GM21723 (cell line): ENCODE results near the gene TEX38.
"Not testable (repeated sequence)": the region's sequence is repeated elsewhere in the genome, so short reads cannot be mapped to it uniquely, and the experiment has no call there.

ENCODE experiments used
- ATAC-seq: cut with Tn5 transposase; IDR thresholded peaks from one replicate; pipeline ENCODE4 v1.9.1; 2021; ENCODE audit warnings: mild to moderate bottlenecking, moderate library complexity; ENCODE audit not compliant: unreplicated experiment

Gene TEX38

DNA sequence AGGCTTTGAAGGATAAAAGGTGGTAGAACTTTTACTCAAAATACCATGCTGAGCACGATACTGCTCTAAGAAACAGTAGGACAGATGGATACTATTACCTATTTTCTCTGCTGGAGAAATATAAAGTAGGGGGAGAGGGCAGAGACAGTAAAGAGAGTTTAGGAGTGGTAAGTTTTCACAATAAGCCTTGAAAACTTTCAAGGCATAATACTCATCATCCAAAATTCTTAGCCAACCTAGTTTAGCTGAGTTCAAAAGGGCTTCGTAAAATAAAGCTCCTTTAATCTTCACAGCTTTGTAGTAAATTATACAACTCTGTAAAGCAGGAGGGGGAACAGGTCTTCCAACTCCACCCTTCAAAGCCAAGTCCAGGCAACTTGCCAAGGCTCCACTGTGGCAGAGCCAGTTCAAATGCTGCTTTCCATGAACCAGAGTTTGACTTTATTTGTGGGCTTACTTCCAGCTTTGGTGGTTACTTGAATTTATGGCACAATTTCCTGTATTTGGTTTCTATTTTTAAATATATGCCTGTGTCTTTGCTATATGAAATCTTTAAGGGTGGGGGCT, 15.5 kb downstream of the TEX38 start:
- no peak for ATAC-seq

DNA sequence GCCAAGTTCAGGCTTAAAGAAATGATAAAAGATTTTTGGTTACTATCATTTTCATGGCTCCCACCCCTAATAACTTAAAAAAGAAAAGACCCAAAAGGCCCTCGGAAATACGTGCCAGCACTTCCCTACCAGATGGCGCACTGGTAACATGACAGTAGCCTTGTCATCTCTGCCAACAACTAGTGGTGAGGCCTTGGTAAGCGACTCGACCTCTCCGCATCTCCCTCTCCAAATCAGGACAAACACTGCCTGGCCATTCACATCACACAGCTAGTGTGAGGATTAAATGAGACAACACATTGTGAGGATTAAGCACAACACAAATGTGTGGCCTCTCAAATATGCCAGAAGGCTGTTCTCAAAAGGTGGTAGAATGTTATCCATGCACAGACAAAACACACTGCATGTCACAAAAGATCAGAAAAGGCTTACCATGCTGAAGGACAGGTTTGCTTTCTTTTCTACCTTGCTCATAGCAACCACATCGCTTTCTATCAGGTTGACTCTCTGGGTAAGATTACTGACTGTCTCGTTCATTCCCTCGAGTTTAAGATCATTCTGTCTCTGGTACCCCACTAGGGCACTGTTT, 16.4 kb downstream of the TEX38 start:
- ATAC-seq, result no peak

DNA sequence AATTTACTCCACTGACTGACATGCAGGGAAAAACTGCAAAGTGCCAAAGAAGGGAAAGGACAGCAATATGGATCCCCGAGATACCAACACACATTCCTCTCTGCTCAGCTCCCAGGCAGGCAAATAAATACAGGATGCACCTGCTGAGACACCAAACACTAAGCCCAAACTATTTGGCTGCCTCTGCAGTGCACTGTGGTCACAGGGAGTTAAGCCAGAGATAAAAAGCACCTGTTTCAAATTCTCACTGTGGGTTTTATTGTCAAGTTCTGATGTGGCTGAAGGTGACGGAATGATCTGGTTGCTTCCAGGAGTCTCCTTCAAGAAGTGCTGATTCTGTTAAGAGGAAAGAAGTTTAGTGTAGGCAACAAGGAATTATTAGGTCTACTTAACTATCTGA, 17.7 kb downstream of the TEX38 start:
- ATAC-seq, result no peak

DNA sequence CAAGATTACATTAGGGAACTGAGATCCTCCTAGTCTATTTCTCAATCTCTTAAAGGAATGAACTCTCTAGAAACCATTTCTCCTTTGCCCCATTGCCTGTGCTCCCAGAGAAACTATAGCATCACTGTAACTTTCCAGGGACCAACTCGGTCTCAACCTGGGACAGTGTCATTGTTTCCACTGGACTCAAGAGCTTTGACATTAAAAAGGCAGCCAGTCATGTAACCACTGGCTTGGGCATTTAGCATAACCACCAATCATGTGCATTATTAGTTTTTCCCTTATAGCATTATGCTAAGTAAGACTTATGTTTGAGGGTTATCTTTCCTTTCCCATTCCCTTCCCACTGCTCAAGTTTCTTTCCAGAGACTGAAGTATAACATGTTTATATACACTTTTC, 18.2 kb downstream of the TEX38 start:
- no peak for ATAC-seq

DNA sequence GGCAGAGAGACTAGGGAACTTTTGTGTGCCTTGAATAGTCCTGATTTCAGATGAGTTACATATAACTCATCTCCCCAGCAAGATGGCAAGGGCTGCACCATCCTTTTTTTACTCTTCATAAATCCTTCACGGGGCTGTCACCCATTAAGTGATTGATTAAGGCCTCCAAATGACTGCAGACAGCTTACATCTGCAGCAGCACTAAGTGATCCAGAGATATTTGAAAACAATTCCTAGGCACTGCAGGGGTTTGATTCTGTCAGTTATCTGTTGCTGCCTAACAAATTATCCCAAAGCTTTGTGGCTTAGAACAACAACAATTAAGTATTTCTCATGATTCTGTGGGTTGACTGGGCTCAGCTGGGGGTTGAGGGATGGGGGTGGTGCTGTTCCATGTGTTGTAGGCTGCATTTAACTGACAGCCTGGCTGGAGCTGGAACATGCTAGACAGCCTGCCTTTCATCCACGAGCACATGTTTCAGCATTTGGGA, 19.3 kb downstream of the TEX38 start:
- no peak for ATAC-seq

DNA sequence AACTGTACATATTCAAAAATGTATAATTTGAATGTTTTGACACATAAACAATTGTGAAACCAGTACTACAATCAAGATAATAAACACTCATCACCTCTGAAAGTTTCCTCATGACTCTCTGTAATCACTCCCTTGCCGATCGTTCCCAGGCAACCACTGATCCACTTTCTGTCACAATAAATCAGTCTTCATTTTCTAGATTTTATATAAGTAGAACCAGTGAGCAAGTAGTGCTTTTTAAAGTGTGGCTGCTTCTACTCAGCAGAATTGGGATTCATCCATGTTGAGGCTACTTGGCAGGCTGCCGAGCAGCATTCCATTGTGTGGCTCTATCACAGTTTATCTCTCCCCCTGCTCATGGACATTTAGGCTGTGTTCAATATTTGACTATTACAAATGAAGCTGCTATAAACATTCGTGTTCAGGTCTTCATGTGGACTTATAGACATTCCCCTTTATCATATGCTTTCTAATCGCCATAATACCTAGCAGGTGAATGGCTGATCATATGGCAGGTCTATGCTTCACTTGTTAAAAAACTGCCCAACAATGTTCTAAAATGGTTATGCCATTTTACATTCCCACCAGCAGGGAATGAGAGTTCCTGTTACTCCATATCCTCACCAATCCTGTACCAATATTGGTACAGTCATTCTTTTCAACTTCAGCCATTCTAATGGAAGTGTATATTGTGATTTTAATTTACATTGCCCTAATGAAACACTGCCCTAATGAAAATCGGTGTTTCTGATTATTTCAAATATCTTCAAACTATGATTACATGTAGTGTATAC, 20.5 kb downstream of the TEX38 start:
- ATAC-seq, result no peak

DNA sequence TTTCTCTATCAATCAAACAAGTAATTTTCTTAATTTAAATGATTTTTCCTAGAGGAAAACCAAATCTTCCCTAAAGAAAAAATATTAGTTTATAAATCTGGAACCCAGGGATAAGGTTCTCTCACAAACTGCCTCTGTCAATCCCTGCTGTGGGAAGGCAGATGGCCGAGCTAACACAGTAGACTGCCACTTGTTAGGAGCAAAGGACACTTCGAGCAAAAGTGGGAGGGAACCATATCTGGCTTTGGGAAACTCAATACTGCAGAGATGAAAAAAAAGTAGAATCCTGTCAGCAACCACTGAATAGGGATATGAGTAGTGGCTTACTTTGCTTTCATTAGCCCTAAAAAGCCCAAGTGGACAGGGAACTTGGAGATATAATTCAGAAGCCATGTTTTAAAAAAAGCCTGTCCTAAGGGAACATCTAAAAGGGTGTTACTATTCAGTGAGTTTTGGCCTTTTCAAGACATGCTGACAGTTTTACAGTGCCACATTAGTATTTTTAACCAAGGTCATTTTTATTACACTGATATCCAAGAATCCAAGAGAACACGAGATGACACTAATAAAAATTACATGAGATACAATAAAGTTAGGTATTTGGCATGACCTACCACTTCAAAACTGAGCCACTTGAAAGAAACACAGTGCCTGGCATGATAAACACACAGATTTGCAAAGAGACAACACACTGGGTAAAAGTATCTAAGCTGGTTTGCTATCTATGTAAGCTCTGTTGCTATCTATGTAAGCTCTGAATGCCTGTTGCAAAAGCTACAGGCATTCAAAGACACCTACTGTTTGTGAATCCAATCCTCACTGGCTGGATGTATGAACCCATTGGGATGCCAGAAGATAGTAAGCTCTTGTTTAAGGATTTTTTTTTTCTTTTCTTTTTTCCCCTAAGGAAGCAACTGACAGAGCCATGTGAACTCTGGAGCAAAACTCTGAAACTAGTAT, 21.4 kb downstream of the TEX38 start:
- ATAC-seq, result no peak

DNA sequence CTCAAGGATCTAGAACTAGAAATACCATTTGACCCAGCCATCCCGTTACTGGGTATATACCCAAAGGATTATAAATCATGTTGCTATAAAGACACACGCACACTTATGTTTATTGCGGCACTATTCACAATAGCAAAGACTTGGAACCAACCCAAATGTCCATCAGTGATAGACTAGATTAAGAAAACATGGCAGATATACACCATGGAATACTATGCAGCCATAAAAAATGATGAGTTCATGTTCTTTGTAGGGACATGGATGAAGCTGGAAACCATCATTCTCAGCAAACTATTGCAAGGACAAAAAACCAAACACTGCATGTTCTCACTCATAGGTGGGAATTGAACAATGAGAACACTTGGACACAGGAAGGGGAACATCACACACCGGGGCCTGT, 23.0 kb downstream of the TEX38 start:
- not testable (repeated sequence) for ATAC-seq

DNA sequence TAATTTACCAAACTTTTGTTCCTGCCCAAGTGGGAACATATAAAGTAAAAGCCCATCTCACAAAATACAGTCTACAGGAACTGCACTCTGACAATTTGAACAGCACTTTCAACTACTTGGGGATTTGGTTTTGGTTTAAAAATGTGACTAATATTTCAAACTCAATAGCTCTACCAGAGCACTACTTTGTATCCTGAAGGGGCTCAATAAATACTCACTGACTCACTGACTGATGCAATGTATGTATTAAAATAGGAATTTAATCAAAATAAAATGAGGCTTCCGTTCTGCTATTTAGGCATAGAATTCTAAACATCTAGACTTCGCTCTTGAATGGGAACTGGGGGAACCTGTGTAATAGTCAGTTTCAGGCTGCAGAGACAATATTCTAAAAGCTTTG, 25.4 kb downstream of the TEX38 start:
- ATAC-seq, result no peak

DNA sequence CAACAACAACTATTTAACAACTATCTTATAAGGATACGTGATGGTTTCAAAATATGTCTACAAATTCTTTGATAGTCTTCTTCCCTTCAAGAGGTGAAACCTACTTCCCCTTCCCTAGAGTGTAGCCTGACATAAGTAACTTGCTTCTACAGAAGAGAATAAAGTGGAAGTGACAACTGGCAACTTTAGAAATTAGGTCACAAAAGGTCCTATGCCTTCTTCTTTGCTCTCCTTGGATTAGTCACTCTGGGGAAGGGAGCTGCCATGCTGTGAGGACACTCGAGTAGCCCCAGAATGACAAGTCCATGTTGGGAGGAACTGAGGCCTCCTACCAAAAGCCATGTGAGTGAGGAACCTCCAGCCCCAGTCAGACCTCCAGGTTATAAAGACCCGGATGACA, 28.0 kb downstream of the TEX38 start:
- no peak for ATAC-seq

DNA sequence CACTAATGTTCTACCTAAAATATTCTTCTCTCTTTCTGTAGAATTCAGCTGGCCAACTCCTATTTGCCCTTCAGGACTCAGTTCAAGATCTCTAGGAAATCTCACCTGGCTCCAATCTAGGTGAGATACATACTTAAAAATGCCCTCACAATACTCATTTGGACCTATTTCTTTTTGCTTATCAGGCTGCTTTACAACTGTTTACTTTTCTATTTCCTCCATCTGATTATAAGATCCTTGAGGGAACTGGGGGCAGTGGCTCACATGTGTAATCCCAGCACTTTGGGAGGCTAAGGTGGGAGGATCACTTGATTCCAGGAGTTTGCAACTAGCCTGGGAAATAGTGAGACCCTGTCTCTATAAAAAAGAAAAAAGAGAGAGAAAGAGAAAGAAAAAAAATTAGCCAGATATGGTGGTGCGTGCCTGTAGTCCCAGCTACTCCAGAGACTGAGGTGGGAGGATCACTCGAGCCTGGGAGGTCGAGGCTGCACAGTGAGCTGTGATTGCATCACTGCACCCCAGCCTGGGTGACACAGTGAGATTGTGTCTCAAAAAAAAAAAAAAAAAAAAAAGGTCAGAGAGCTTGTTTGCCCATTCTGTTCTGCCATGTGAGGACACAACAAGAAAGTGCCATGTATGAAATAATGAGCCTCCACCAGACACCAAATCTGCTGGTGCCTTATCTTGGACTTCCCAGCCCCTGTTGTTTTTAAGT, 32.4 kb downstream of the TEX38 start:
- no peak for ATAC-seq

DNA sequence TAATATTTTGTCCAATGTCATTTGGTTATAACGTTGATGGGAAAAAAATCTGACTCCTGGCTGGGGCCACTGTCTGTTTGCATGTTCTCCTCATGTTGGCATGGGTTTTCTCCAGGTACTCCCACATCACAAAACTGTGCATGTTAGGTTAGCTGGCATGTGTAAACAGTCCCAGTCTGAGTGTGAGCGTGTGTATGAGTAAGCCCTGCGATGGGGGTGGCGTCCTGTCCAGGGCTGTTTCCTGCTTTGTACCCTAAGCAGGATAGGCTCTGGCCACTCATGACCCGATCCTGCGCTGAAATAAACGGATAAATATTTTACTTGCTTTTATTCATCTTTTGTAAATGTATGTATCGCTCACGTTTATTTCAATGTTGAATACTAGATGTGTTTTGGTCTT, 33.8 kb downstream of the TEX38 start:
- no peak for ATAC-seq

DNA sequence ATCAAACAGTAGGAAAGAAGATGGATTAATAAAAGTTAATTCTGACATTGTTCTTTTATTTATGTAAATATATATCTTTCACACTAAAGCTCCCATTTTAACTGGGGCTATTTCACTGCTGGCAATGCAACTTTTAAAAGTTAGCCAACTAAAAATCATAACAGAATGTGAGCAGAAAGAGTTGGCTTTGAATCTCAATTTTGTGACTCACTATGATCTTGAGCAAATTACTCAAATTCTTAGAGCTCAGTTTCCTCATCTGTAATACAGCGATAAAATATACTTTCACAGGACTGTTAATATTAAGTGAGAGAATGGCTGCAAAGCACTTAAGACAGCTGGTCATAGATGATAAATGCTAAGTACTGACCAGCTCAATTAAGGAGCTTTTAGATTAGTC, 36.5 kb downstream of the TEX38 start:
- no peak for ATAC-seq

DNA sequence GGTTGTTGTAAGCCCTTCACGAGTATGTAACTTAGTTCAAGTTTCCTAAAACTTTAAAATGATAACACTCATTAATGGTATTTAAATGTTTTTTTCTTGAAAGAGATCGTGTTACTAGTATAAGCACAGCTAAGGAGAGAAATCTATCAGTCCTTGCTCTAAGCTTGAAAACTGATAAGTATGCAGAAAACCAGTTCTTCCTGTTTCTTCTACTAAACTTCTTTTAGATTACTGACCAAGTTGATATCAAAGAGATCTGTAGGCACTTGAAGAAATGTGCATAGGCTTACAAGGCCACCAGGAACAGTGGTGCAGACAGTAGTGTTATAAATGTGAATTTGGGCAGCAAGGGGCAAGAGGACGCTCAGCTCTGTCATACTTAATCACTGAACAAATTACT, 43.3 kb downstream of the TEX38 start:
- no peak for ATAC-seq

DNA sequence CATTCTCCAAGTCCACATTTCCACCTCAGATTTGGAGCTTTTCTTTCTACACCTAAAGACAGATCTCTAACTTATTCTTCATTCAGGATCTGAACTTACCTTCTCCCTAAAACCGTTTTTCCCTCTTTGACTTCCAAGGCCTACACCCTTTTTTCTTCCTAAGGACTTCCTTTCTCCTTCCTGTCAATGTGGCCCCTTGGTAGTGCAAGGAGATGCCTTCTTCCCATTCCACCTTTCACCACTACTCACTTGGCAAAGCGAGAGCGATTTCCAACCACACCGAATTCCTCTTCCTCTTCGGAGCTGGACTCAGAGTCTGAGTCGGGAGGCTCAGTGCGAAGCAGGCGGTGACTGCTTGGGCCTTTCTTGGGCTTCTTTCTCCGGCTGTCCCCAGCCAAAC, 46.0 kb downstream of the TEX38 start:
- no peak for ATAC-seq

DNA sequence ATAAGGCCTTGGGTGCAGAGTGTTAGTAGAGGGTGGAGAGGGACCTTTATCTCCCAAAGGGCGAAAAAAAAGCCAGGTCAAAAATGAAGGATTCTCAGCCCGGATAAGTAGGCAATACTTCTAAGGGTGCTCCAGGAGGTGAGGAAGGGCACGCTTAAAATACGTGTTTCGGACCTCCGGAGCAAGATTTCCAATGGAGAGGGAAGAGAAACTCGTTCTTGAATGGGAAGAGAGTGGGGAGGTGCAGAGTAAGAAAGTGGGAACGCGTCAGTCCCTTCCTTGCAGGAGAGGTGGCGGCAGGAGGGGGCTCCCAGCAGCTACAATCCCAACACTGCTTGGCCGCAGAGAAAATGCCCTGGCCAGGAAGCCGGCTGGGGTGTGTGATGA, 46.7 kb downstream of the TEX38 start:
- no peak for ATAC-seq

DNA sequence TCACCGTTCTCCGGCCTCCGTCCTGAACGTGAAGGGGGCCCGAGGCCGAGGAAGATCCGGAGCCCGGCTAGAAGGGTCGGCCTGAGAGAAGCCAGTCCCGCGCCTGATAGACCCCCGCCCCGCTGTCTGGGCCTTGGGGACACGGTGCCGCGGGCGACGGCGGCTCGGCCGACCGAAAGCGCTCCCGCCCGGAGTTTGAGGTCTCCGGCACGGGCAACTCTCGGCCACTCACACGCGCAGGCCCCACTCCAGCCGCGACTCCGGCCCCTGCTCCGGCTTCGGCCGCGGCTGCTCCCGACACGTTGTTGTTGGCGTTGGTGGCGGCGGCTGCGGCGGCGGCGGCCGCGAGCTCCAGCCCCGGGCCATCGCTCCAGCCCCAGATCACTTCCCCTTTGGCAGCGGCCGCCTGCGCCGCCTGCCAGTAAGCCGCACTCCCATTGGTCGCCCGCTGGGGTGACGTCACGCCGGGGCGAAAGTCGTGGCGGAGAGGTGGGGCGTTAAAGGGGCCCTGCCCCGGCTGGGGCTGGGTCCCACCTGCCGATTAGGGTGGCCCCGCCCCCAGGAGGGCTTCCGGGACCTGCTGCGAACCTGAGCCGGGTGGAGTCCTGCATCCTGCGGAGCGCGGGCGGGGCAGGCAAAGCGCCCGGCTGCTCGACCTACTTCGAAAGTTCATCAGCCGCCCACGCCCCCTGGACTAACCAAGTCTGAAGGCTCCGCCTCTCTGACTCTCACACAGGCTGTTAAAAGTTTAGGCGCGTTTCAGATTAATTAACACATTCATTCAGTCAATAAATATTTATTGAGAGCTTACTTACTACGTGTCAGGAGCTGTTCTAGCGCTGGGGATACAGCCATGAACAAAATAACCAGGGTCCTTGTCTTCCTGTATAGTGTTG, 47.3 kb downstream of the TEX38 start, which contains the start of gene EFCAB14:
EFCAB14 (minus strand) TSS at position 388 of the 896 bp plus-strand sequence. CDS start 1,027 bp downstream, outside the sequence.
- ATAC-seq, result peak; percentile 96

DNA sequence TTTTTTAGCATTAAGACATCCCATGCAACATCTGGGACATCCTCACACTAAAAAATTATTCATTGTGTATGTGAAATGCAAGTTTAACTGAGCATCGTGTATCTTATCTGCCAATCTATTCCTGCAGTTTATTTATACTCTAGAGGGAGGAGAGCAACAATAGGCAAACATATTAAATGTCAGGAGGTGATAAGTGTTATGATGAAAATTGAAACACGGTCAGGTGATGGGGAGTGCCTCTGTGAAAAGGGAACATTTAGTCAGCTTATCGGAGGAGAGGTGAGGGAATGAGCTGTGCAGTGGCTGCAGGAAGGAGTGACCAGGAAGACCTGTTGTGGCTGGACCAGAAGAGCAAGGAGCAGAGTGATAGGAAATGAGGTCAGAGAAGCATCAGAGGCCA, 48.0 kb downstream of the TEX38 start:
- ATAC-seq, result no peak

DNA sequence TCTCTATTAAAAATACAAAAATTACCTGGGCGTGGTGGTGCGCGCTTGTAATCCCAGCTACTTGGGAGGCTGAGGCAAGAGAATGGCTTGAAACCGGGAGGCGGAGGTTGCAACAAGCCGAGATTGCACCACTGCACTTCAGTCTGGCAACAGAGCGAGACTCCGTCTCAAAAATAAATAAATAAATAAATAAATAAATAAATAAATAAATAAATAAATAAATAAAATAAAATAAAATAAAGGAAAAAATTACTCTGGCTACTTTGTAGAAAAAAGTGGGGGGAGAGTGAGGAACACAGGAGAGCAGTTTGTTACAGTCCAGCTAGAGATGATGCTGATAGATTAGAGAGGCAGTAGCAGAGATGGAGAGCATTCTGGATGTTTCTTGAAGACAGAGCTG, 48.7 kb downstream of the TEX38 start:
- not testable (repeated sequence) for ATAC-seq
